ENCODE data around the gene FAM222B.

GRCh38 chr17:28765038-28765437 lies 77.6 kb downstream of the FAM222B start:
- TF ChIP-seq EZH2 (IDR thresholded peaks at IDR 0.05; ENCODE audit: borderline replicate concordance, insufficient read depth, low read length, poor library complexity, severe bottlenecking) (no peak), REST (IDR thresholded peaks at IDR 0.05; ENCODE audit: borderline replicate concordance) (no peak)
